Measurements from ENCODE around the gene SCRG1.

DNA sequence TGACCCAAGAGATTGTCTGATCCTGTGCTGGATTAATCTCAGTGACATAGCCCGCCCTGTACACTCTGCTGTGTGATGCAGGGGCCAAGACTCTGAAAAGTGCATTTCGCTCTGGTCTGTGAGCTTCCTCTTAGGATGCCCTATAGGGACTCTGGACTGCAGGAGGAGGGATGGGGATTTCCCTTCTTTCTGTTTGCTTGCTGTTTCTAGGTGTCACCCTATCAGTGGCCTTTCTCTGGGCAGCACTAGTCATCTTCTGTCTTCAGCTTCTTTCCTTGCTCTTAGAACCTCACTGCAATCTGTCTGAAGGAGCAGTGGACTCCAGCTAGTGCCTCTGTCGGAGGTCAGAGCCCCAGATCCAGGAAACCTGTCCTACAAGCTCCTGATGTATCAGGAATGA is 34.5 kb upstream of the SCRG1 start:
- TF ChIP-seq, protein P1, sequence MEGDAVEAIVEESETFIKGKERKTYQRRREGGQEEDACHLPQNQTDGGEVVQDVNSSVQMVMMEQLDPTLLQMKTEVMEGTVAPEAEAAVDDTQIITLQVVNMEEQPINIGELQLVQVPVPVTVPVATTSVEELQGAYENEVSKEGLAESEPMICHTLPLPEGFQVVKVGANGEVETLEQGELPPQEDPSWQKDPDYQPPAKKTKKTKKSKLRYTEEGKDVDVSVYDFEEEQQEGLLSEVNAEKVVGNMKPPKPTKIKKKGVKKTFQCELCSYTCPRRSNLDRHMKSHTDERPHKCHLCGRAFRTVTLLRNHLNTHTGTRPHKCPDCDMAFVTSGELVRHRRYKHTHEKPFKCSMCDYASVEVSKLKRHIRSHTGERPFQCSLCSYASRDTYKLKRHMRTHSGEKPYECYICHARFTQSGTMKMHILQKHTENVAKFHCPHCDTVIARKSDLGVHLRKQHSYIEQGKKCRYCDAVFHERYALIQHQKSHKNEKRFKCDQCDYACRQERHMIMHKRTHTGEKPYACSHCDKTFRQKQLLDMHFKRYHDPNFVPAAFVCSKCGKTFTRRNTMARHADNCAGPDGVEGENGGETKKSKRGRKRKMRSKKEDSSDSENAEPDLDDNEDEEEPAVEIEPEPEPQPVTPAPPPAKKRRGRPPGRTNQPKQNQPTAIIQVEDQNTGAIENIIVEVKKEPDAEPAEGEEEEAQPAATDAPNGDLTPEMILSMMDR (IDR thresholded peaks at IDR 0.05), result no peak
- TF ChIP-seq POLR2A (IDR thresholded peaks at IDR 0.05), result no peak

All from uterus (tissue), 2 donors.